GM21367 (cell line): Measurements from ENCODE around the gene AJUBA.
"Not testable (repeated sequence)": the region's sequence is repeated elsewhere in the genome, so short reads cannot be mapped to it uniquely, and the experiment has no call there.

Source experiments
- ATAC-seq: cut with Tn5 transposase; IDR thresholded peaks from one replicate; pipeline ENCODE4 v1.9.1; 2021; ENCODE audit not compliant: unreplicated experiment

The AJUBA gene

DNA sequence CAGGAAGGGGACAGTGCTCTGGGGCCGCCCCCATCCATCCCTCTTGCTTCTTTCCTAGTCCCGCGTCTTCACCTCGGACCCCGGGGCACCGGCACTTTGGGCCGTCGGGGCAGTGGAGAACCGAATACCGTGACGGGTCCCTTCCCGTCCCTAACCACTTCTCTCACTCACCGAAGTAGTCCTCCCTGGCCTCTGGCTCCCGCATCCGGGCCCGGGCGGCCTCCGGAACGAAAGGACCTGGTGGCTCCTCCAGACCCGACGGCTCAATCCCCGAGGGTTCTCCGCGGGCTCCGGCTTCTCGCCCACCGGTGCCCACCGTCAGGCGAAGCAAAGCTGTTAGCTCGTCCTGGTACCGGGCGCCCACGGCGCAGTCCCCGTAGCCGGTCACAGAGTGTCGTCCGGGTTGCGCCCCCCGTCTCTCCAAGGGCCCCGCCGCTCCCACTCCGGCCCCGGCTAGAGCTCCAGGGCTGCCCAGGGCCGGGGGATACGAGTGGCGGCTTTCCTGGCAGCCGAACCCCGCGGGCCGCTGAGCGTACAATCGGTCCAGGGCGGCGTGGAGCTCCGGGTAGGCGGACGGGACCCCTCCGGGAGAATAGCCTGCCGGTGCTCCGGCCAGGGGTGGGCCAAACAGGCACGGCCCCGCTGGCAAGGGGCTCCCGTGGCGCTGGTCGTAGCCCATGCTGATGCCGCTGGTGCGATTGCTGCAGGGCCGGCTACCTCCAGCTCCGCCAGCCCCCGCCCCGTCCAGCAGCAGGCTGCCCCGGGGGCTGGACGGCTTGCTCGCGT lies 1.1 kb downstream of the AJUBA start:
- ATAC-seq, result no peak

DNA sequence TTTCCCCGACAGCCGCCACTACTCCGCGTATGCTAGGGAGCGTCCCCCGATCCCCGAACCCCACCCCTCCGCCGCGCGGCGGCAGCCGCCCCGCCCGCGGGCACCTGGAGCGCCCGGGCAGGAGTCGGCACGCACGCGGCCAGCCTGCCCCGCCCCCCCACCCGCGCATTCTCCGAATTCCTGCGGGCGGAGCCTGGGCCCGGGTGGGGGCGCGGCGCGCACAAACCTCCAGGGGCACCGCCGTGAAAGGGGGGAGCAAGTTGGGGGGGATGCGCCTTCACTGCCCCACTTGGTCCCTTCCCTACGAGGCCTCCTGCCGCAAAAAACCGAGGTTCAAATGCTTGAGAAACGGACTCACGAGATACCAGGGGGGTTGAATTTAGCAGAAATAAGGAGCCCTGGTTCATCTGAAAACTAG lies 1.7 kb downstream of the AJUBA start:
- no peak for ATAC-seq

DNA sequence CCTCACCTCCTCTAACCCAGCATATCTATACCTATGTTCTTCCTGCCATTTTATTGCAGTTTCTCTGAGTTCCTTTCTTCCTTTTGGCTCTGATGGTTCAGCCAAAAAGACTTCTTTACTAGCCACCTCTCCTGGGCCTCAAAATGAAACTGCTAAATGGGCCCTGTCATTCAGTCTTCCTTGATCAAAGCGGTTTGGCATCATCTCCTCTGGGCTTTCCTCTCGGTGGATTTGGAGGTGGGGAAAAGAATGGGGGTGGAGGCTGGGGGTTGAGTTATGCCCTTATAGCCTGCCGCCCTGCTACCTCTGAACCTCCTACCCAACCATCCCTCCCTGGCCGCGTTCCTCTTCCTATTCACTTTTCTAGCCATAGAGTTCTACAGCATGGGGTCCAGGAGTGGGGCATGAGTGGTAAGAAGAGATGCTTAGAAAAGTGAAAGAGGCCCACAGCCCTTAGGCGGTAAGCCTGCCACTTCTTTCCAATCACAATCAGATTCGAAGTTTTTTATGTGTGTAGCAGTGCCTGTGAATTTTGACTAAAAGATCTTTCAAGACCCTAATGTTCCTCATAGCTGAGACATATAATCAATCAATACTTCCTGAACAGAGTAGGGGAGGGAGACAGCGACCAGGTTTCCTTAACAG lies 2.5 kb downstream of the AJUBA start:
- no peak for ATAC-seq

DNA sequence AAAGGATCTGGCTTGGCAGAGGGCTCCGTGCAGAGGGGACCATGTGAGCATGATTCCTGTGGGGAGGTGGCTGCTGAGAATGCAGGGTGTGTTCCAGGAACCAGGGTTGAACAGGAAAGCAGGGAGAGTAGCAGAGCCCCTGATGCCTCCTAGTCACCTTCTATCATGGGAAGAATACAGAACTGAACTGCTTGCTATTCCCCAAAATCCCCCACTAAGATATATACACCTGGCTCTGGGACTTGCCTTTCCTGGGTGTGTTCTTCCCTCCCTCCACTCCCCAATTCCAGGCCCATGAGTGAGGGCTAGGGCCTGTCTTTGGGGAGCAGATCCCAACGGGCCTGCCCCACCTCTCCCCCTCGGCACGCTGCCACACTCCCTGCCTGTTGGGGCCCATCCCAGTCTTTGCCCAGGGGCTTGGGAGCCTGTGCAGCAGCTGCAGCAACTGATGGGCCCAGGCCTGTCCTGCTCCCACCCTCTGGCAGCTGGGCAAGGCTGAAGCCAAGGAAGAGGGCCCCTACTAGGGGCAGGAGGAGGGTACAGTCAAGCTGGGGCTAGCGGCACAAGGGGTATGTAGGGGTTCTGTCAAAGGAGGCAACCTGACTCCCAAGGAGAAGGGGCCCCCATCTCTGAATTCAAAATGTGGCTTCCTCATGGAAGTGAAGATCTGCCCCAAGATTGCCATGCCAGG lies 3.2 kb downstream of the AJUBA start:
- no peak for ATAC-seq

DNA sequence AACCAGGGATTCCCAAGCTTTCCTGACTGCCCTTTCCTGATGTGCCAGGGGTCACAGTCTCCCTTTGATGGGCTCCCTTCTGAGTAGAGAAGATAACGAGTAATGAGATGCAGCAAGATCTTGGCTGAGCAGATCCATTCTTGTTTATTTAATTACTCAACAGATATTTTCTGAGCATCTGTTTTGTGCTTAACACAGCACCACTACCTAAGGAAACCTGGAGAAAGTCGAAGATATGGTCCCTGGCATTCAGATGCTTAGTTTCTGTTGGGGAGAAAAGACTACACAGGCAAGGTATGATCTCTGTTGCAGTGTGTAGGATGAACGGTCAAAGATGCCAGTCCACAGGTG lies 3.9 kb downstream of the AJUBA start:
- no peak for ATAC-seq

DNA sequence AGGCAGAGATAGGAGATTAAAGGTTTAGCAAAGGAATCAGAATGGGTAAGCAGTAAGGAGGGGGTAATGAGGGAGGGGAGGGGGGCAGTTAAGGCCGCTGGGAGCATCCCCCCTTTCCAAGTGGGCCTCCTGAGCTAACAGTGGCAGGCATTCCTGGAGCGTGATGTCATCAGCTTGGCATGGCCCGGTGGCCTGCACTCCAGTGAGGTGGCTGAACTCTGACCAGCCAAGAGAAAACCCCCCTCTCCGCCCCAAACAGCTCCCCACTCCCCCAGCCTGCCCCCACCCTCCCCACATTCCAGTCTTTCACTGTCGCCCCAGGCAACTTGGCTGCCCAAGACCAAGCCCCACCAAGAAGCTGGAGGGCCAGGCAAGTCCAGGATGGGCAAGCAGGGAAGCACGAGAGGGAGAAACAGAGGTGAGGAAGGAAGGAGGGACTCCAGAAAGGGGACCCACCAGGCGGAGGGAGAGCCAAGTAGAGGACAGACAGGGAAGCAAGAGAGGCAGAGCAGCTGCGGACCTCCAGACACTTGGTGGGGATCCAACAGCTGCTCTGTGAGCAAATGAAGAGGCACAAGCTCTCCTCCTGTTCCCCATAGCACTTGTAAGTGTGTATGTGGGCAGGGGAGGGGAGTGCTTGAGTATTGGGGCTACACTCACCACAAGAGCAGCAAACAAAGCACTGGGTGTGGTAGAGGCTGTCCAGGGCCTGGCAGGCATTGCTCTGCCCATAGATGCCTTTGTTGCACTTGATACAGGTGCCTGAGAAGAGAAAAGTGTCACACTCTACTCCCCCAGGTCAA lies 4.5 kb downstream of the AJUBA start:
- ATAC-seq, result no peak

DNA sequence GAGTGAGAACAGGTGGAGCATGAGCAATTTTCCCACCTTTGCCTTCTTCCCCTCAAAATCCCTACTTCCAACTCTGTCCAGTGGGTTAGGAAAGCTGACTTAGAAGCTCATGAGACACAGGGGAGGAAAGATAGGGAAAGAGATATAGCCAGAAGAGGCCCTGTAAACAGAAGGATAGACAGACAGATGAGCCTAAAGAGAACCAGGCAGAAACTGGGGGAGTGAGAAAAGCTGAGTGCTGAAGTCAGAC lies 5.0 kb downstream of the AJUBA start:
- ATAC-seq, result no peak

DNA sequence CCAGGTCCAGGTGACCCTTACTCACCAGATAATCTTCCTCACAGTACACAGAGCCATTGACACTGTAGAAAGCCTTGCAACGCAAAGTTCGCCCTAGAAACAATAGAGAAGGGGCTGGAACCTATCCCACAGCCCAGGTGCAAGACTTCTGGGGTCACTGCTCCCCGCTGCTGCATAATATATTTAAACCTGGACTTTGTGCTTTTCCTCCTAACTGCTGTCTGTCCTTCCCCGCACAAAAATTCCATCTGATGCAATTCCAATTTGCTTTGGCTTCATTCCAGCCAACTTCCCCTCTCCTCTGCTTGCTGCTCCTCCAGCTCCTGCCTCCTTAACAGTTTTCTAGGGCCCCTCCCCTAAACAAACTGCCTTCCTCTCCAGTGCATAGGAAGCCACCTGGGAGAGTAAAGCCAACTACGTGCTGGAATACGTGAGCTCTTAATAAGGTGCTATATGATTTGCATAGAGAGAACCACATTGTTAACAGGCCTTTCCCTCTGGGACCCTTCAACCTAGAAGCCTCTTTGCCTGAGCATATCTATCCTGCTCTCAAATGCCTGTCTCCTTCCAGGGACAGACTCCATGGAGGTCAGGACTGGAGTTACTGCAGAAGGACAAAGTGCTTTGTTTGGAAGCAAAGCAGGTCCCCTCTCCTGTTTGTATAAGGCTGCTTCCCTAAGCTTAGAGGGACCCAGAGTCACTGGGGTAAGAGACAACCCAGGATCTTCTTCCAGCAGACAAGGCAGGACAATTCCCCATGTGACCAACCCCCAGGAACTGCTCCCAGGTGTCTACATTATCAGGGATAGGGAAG lies 5.5 kb downstream of the AJUBA start:
- ATAC-seq, result no peak

DNA sequence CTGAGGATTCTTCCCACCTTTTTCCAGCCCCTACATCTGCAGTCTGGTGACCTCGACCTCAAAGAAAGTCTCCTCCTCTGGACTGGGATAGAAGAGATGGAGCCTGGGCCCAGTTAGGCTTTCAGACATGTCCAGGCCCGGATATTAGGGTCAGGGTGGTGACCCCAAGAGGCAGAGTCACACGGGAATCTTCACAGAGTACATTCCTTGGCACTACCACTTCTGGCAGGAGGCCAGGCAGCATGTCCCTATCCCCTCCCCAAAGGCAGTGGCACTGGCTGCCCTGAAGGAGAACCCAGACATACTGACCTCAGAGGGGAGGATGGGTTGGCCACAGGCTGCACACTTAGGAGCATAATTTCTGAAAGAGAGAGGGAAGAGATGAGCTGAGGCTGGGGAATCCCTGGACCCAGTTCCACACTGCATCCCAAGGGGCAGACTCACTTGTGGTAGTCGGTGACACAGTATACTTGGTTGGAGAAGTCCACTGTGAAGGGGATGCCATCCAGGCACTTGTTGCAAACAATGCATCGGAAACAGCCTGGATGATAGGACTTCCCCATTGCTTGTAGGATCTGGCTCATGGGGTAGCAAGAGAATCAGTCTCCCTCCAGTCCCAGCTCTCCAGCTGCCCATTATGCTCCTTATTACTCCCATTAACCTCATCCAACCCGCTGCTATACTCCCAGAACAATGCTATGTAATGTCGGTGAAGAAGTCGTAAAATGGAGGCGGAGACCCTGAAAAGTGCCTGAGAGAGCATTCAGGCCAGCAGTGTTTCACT lies 7.6 kb downstream of the AJUBA start:
- no peak for ATAC-seq

DNA sequence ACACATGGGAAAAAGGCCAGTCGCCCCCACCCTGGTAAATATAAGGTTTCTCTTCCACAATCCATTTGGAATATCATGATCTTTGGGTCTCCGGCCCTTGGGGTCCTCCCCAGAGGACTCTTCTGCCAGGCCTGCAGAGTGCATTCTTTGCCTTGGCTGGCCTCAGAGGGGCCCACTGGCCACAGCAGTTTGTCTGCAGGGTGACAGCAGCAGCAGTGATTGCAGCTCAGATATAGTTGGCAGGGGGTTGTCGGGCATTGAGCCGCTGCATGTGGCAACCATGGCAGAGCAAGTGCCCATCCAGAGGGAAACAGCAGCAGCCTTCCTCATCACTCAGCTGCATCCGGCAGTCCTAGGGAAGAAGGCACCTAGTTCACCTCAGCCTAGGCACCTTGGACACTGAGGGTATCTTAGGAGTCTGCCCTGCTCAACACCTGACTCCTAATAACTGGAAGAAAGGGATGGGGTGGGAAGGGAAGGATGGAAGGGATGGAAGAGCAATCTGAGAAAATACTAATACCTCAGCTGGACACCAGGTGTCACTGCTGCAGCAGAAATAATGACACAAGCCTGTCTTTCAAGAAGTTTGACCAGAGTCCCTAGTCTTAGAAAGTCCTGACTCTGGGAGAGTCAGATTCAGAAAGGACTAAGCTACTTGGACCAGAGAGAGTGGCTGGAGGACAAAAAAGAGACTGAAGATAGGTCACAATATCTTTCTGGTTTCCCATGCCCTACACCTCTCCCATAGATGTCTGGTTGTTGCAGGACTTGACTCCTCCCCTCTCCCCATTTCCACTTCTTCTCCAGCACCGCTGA lies 8.9 kb downstream of the AJUBA start:
- peak; percentile 50 for ATAC-seq

DNA sequence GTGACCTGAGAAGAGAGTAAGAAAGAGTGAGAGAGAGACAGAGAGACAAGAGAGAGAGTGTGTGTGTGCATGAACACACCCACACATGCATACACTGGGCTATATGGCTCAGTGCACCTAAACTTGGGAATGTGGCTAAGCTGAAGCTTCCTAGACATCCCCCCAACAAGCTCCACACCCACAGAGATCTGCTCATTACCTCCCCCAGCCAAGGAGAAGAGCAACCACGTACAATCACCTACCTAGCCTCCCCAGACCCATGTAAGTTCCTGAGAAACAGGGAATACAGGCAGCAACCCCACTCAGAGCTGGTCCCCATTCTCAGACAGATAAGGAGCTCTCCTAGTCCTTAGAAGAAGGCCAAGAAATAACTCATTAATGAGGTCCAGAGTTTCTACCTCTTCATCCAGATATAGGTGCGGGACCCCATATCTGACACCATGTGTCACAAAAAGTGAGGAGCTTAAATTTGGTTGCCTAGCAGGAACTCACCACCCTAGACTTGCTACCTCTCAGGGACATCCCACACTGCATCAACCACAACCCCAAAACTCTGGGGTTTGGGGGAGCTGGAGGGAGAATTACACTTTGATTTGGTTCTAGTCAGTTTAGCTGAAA lies 9.9 kb downstream of the AJUBA start:
- no peak for ATAC-seq

DNA sequence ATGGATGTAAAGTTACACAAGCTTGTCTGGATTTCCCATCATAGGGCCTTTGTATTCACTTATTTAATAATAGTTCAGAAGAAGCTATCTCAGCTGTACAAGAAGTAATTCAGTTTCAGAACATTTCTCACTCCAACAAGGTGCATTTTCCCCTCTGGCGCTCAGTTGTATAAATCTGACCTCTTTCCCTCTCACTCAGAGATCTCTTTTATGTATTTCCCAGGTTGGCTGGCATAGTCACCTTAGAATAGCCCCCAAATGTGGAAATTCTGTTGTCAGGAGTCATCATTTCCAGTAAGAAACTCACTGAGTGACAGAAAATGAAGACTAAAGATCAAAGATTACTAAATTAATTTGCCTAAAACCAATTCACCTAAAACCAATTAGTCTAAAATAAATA lies 11.2 kb downstream of the AJUBA start:
- ATAC-seq, result no peak

DNA sequence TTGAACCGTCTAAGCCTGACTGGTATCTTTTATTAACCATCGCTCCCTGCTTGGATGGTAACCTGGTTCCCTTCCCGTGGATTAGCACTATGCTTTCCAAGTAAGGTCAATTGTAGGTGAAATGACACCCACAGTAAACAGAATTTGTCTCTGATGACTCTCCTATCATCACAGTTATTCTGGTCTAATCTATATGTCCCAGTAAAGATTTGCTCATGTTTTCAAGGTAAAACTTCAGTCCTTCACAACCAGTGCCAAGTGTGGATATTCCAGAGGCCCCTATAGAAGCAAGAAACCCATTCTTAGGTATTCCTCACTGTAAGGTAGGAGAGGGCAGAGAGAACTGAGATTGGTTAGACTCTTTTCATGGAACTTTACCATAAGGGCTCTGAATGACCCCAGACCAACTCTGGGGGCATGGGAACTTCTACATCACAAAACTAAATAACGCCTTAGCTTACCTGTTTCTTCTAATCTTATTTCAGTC lies 15.5 kb downstream of the AJUBA start:
- no peak for ATAC-seq

DNA sequence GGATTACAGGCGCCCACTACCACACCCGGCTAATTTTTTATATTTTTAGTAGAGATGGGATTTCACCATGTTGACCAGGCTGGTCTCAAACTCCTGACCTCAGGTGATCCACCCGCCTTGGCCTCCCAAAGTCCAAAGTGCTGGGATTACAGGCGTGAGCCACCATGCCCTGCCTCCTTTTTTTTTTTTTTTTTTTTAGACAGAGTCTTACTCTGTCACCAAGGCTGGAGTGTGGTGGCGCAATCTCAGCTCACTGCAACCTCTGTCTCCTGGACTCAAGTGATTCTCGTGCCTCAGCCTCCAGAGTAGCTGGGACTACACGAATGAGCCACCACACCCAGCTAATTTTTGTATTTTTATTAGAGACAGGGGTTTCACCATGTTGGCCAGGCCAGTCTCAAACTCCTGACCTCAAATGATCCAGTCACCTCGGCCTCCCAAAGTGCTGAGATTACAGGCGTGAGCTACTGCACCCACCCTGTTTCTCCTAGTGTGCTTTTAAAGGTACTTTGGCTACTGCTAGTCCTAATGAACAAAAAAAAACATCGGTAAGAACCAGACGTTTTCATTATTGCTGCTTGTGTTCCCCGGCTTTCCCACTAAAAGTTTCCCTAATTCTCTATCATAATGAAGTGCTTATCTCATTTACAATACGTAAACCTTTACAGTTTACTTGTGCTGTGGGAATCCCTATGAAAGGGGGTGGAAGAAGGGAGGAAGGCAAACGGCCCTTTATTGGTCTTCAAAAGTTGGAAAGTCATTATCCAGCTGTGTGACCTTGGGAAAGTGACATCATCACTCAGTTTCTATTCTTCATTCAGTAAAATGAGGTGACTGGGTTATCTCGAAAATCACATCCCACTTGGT lies 16.2 kb downstream of the AJUBA start:
- ATAC-seq, result not testable (repeated sequence)

DNA sequence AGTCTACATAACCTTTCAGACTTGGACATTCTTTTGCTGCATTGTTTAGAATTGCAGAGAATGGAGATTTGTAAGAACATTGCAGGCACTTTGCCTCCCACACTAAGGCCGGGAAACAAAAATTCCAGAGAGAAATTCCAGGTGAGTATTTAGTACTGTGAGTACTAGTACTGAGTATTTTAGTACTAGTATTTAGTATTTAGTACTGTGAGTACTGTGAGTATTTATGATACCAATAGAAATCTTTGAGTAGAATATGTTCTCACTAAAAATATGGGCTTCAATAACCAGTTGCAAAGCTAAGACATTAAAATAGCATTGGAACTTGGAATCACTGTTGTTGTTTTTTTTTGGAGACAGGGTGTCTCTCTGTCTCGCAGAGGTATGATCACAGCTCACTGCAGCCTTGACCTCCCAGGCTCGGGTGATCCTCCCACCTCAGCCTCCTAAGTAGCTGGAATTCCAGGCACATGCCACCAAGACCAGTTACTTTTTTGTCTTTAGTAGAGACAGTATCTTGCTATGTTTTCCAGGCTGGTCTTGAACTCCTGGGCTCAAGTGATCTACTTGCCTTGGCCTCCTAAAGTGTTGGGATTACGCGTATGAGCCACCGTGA lies 20.2 kb downstream of the AJUBA start:
- ATAC-seq, result no peak

DNA sequence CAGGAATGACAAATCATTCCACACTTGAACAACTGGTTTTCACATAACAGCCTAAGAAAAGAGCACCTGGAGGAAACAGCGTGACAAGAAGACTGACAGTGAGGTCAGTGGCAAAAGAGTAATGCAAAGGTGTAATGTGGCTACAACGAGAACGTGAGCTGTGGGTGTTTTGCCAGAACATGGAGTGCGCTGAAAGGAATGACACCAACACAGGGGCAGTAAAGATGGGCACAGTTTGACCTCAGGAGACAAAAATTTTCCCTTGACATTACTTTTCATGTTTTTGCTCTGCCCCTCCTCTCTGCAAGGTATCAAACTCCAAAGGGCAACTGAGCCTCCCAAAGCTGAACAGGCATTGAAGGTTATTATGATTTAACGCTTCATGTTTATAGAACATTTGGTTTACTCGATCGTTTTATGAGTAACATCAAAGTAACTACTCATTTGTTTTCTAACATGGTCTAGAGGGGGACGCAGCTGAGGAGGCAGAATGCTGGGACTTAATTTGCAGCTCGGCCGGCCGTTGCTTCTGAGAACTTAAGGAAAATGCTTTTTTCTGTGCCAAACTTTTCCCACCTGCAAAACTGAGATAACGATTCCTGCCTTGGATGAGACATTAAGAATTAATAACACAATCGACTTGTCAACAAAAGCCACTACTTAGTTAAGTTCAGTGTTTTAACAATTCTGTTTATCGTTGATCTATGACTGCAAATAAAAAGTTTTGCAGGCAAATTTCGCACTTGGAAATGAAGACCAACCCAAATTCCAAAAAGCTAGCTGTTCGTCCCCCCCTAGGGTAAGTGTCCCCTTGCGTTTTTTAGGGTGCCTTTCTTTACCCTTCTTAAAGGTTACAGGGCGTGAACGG lies 26.4 kb downstream of the AJUBA start:
- no peak for ATAC-seq
